Renal cortical epithelial cell (primary cell): ENCODE data around the gene SLC52A1. TPM values are rescaled to one million over a fixed set of nuclear protein-coding genes. Genes with fewer than 3 reads are reported as not detected.
"Not testable (repeated sequence)": the region's sequence is repeated elsewhere in the genome, so short reads cannot be mapped to it uniquely, and the experiment has no call there.

Experiments
- DNase-seq: peaks from one replicate; pipeline ENCODE4 v3.0.0-alpha.2; 2011; ENCODE audit warnings: low read depth
- total RNA-seq: library from RNA; depleted of rRNA; stranded (reverse); fragments of >200 nt; gene quantifications from 2 replicates; pipeline ENCODE4 v1.2.3, GENCODE V29; 2014

SLC52A1 gene
- 0.52 and 0.55 TPM in 2 replicates for total RNA-seq

- DNase-seq = no peak
Observed at GRCh38 chr17:5035315-5035714, at the start of gene SLC52A1. Gene SLC52A1 (minus strand): TSS chr17:5035426. CDS start chr17:5034606, 820 bp downstream.

GRCh38 chr17:5080591-5080990, 45.4 kb upstream of the SLC52A1 start:
- no peak for DNase-seq

GRCh38 chr17:5078106-5079028, 43.1 kb upstream of the SLC52A1 start, which contains the start of gene ZFP3:
Gene ZFP3 (plus strand): TSS chr17:5078467. CDS start chr17:5091505, 13,038 bp downstream.
- DNase-seq = peak; percentile 58

GRCh38 chr17:5077781-5078105, 42.5 kb upstream of the SLC52A1 start:
- no peak for DNase-seq

DNA sequence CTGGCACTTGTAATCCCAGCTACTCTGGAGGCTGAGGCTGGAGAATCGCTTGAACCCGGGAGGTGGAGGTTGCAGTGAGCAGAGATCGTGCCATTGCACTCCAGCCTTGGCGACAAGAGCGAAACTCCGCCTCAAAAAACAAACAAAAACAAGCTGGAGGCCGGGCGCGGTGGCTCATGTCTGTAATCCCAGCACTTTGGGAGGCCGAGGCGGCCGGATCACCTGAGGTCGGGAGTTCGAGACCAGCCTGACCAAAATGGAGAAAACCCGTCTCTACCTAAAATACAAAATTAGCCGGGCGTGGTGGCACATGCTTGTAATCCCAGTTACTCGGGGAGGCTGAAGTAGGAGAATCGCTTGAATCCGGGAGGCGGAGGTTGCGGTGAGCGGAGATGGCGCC, 42.0 kb upstream of the SLC52A1 start:
- DNase-seq = not testable (repeated sequence)

DNA sequence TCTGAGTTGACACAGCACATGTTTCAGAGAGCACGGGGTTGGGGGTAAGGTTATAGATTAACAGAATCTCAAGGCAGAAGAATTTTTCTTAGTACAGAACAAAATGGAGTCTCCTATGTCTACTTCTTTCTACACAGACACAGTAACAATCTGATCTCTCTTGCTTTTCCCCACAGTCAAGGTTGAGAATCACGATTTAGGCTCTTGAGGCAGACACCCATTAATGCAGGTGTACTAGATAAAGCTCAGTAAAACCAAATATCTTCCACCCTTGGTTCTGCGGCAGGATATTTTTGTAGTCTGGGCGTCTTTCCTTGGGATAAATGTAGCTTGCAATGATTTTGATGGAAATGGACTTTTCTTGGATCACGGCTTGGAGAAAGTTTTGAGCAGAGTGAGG, 40.2 kb upstream of the SLC52A1 start:
- not testable (repeated sequence) for DNase-seq

- DNase-seq = no peak
Observed at GRCh38 chr17:5069724-5070123, 34.5 kb upstream of the SLC52A1 start.

DNA sequence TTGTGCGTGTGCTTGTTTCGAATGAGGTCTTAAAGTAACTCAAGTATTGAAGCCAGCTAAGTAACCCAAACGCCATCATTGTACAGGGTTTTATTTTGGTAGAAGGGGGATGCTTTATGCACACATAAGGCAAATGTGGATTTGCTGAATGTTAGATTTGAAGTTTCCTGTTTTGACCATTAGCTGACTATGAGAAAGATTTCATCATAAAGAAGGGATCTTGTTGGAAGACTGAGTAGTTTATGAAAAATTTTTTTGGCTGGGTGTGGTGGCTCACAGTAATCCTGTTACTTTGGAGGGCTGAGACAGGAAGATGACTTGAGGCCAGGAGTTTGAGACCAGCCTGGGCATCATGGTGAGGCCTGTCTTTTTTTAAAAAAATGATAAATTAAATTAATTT, 33.0 kb upstream of the SLC52A1 start:
- DNase-seq = no peak

DNA sequence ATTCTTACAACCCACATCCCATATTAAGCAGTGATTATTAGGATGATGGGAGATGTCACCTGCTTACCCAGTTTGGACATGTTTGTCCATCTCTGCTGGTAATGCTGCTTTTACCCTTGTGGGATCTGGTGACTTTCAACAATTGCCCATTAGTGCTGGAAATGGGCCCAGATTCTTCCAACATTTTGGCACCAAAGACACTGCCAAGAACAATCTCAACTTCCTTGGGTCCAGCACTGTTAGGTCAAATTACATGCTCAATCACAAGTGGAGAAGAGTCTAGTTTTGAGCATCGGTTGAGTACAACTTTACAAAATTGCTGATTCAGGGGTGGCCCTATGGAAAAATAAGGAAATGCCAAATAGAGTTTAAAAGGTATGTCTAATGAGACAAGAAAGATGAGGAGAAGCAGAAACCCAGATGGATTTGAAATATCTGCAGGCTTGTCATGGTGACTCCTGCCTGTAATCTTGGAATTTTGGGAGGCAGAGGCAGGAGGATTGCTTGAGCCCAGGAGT, 30.1 kb upstream of the SLC52A1 start:
- no peak for DNase-seq

DNA sequence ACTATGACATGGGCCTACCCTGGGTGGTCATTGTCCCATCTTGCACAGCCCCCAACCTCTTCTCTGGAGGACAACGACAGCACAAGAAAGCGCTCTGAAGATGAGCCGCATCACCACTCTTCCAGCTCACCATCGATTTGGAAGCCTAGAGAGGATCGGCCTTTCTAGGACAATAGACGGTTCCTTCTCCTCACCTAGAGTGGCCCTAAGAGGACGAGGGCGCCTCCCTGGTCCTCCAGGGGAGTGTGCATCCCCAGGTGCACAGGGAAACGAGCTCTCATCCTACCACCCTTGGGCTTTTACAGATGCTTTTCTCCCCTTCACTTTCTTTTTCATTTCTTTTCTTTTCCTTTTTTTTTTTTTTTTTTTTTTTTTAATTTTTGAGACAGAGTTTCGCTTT, 20.3 kb upstream of the SLC52A1 start:
- DNase-seq = no peak

- DNase-seq = no peak
Observed at GRCh38 chr17:5050278-5050677, 15.1 kb upstream of the SLC52A1 start.

GRCh38 chr17:5049314-5049841, 14.2 kb upstream of the SLC52A1 start:
- no peak for DNase-seq

GRCh38 chr17:5047446-5047845, 12.2 kb upstream of the SLC52A1 start:
- peak; percentile 35 for DNase-seq

DNA sequence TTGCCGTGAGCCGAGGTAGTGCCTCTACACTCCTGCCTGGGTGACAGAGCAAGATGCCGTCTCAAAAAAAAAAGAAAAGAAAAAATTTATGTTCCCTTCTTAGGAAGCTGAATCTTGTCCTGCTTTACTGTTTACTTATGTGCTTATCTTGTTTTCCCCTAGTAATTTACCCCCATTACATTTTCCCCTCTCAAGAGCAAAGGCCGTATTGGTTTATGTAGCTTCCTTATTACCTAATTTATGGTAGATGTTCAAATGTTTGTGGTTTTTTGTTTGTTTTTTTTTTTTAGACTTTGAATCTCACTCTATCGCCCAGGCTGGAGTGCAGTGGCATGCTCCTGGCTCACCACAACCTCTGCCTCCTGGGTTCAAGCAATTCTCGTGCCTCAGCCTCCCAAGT, 10.3 kb upstream of the SLC52A1 start:
- DNase-seq = no peak

DNA sequence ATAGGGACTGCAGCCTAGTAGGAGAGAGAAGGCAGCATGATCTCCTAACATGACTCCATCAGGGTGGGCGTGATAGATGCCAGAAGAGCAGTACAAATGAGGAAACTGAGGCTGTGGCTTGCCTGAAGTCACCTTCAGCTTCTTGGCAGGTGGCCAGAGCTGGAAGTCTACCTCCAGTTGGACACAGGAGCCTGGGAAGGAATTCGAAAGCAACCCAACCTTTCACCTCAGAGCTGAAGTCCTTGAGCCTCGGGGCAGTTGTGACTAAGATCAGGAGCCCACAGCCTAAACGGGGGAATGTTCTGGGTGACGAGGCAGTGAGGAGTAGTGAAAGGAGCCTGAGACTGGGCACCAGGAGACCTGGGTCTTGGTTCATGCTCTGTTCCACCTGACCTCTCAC, 9.4 kb upstream of the SLC52A1 start:
- peak; percentile 63 for DNase-seq

DNA sequence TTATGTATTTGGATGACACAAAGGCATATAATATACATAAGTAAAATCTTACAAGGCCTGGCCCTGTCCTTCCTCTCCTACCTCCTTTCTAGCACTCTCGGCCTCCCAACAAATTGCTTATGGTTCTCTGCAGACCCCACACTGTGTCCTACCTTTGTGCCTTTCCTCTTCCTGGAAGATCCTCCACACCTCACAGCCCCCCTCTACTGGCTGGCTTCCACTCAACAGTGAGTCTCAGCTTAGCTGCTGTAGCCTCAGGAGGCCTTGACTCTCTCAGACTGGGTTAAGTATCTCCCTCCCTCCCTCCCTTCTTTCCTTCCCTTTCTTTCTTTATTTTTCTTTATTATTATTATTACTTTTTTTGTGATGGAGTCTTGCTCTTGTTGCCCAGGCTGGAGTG, 8.3 kb upstream of the SLC52A1 start:
- DNase-seq = no peak

GRCh38 chr17:5042157-5043022, 7.2 kb upstream of the SLC52A1 start:
- no peak for DNase-seq

GRCh38 chr17:5034651-5035050, 575 bp downstream of the SLC52A1 start:
- no peak for DNase-seq

GRCh38 chr17:5034063-5034462, 1.2 kb downstream of the SLC52A1 start:
- no peak for DNase-seq

- no peak for DNase-seq
Observed at GRCh38 chr17:5033352-5034015, 1.7 kb downstream of the SLC52A1 start.

DNA sequence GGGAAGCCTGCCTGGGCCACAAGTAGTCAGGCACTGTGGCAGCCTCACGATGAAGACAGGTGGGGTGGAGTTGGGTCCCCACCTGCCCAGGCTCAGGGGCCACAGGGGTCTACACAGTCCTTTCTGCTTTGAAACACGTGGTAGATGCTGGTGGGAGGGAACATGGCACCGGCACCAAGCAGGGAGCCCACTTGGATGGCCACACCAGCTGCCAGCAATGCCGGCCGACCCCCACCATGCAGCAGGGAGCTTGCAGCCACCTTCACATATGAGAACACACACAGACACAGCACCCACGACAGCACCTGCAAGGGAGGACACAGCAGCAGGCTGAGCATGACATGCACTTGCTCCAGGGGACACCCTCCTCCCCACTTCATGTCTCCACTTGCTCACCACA, 2.4 kb downstream of the SLC52A1 start:
- DNase-seq = no peak
